Medulla oblongata (tissue), 1 donor: Measurements from ENCODE around the gene KLHL25.
A peak's percentile ranks its signal among the peaks of the same experiment; 100 is the strongest.

Experiments used
- DNase-seq: peaks from one replicate; pipeline ENCODE4 v3.0.0-alpha.2; 2015; ENCODE audit errors: extremely low spot score

The KLHL25 gene

DNA sequence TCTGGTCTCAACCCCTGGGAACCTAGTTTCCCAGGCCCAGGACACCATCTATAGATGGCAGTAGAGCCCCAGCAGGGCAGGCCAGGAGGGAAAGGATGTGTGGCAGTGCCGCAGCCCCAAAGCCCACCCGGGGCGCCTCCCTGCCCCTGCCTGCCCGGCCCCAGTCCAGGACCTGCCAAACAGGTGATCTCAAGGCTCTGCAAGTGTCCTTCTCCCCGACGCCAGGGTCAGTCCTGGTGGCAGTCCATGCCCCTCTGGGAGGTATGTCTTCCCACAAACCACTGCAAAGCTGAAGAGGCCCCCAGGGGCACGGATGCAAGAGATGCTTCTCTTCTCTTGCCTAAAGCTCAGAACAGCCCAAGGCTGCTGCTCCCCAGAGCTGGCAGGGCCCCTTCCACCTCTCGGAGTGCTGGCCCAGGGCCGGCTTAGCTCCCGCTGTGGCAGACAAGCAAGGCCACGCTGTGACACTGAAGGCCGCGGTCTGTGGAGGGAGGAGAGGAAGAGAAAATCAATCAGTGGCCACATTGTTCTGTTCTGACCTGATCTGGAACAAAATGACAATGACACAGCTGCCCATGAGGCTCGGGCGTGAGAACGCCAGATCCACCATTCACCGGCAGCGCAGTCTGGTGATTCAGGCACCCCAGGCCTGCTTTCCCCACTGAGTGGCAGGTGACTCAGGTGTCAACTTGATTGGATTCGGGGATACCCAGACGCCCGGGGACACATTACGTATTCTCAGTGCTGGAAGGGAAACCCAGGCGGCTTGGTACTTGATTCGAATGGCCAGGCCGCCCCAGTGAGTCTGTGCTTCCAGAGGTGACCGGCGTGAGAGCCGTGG lies 34.0 kb downstream of the KLHL25 start:
- DNase-seq: no peak

GRCh38 chr15:85760049-85760448 lies 34.7 kb downstream of the KLHL25 start:
- DNase-seq: no peak

- no peak for DNase-seq
These were observed 35.3 kb downstream of the KLHL25 start for GRCh38 chr15:85759376-85759775.

GRCh38 chr15:85758655-85758978 lies 36.1 kb downstream of the KLHL25 start:
- DNase-seq: no peak

- no peak for DNase-seq
These were observed 36.6 kb downstream of the KLHL25 start for GRCh38 chr15:85757939-85758654.

GRCh38 chr15:85757073-85757938 lies 37.4 kb downstream of the KLHL25 start:
- no peak for DNase-seq

GRCh38 chr15:85756411-85757072 lies 38.2 kb downstream of the KLHL25 start:
- no peak for DNase-seq

DNA sequence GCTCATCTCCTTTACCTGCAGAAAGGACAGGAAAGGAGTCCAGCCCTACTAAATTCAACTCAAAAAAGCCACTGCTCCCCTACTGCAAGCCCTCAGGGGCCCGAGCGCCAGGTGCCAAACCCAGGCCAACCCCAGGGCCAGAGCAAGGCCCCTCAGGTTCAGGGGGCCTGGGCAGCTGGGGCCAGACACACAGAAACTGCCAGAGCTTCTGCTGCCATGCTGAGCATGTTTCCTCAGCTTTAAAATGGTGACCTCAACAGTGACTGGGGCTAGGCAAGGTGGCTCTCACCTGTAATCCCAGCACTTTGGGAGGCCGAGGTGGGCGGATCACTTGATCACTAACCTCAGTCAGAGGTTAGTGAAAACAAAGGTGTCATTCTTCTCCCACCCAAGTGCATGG lies 38.8 kb downstream of the KLHL25 start:
- DNase-seq: no peak

DNA sequence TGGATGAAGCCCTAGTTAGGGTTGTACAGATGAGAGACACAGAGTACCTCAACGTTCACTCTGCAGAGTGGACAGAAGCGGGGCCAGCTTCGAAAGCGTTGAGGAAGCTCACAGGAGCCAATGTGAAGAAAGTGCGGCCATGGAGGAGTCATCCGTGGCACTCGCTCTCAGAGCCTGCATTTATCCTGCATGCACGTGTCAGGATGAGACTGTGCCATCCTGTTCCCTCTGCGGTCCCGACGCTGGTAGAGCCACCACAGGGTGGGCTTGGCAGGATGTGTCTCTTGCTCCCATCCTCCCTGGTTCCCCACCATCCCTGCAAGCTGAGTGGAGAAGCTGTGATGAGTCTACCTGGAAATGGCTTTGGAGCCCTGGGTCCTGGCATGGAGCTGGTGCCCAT lies 39.3 kb downstream of the KLHL25 start:
- DNase-seq: no peak

DNA sequence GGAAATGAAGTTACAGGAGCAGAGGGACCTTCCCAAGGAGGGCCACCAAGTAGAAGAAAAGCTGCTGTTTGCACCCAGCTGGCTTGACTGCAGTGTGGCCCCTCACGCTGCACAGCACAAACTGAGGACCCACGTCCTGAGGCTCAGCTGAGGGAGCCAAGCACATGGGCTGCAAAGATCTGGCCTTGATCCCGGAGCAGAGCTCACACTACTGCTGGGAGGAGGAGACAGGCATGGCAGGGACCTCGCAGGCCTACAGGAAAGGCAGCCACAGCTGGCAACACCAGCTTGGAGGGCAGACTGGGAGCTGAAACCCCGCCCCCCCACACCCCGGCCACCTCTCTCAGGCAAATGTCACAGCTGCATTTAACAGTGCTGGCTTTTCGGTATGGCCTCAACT lies 39.7 kb downstream of the KLHL25 start:
- peak; percentile 61 for DNase-seq

GRCh38 chr15:85753791-85754452 lies 40.8 kb downstream of the KLHL25 start:
- DNase-seq: no peak

DNA sequence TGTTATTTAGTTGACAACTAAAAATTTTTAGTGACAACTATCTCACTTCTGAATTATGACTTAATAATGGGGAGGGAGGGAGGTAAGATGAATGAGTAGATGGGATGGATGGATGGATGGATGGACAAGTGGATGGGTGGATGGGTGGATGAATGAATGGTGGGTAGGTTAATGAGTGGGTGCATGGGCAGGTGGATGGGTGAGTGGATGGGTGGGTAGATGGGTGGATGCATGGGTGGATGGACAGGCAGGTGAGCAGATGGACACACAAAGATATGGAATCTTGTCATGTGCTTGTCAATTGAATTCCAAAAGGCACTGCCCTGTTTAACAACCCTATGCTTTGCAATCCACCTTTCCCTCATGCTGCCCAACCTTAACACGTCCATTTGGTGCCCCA lies 41.5 kb downstream of the KLHL25 start:
- no peak for DNase-seq

- no peak for DNase-seq
These were observed 42.2 kb downstream of the KLHL25 start for GRCh38 chr15:85752491-85752961.

DNA sequence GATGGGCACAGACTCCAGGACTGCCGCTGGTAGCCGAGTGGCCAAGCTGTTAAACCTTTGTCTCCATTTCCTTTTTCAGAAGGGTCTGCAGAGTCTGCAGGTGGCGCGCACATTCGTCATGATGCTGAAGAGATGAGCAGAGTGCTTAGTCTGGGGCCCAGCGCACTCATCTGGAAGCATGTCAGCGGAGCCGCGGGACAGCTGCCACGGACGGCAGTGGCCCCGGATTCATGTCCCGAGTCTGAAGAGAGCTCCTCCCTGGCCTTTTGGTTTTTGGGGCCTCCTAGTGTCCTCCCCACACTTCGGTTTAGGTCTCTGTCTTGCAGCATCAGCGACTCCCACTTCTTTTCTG lies 42.6 kb downstream of the KLHL25 start:
- no peak for DNase-seq

GRCh38 chr15:85751291-85752123 lies 43.2 kb downstream of the KLHL25 start:
- DNase-seq: peak; percentile 70

DNA sequence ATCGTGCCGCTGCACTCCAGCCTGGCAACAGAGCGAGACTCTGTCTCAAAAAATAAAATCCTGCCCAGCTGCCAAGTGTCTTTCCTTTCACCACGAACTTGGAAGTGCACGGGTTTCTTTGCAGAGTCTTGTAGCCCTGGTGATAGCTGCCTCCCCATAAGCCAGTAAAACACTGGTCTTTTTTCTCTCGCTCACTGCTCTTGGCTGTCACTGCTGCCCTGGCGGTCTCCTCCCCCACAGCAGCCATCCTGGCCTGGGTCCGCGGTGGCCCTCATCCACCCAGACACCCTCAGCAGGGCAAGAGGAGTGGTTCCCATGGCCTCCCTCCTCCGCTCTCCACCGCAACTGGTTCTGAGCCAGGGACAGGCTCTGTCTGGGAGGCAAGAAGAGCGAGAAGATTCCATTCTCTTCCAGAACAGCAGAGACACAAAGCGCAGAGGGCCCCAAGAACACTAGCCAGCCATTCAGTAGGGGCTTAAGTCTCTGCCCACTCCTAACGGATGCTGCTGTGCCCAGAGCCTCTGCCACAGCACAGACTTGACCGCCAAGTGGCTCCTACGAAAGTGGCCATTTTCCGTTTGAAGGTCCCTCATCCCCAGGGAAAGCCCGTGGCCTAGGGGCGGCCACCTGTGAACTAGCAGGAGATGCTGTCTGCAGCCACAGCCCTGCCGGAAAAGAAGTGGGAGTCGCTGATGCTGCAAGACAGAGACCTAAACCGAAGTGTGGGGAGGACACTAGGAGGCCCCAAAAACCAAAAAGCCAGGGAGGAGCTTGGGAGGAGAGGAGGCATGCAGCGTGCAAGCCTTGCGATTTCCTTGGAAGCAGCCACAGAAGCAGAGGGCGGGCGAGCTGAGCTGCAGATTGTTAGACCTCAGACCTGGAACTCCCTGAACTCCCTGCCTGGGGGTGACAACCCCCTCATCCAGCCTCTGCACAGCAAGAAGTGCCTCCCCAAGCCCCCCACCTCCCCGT lies 44.1 kb downstream of the KLHL25 start:
- peak; percentile 82 for DNase-seq

DNA sequence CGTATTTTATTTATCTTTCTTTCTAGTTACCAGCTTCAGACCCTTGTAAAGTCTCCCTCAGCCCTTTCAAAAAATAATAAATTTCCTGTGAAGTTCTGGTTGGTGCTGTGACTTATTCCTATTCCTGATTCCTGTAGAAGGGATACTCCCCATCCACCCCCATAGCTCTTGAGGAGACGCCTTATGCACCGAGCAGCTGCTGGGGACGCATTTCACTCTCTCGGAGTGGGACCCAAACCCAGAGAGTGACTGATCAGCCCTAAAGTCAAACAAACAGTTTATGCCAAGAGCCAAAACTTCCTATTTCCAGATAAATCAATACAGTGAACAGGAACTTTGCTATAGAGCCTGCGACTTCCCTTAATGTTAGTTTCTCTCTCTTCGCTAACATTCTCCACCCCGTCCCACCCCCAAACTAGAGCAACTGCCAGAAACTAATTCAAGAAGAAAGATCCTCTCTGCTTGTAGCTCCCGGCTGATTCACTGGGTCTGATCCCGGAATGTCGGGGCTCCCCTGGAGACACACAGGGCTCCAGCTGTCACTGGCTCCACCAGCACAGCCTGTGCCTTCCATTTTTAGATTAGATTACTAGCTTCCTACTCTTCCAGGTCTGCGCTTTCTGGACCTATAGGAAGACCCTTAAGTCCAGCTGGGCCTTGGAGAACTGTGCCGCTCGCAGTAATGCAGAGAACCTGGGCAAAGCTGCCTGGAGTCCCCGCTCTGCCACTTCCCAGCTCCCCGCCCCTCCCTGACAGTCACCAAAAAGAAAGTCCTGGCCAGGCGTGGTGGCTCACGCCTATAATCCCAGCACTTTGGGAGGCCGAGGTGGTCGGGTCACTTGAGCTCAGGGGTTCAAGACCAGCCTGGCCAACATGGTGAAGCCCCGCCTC lies 45.2 kb downstream of the KLHL25 start:
- peak; percentile 64 for DNase-seq

- no peak for DNase-seq
These were observed 46.0 kb downstream of the KLHL25 start for GRCh38 chr15:85748729-85749128.
